DMS153 treated with DMSO at 0.1 percent for 48 hours (cell line): ENCODE results near the gene CACNA1G.

Source experiments
- DNase-seq: peaks from one replicate; lab custom pipeline; 2025; ENCODE audit not compliant: unreplicated experiment; lab: John Stamatoyannopoulos, UW

CACNA1G gene

GRCh38 chr17:50630524-50631194 is 70.1 kb downstream of the CACNA1G start:
- DNase-seq = peak; percentile 52

- DNase-seq = no peak
Measured at GRCh38 chr17:50631195-50631907, 70.8 kb downstream of the CACNA1G start.

- no peak for DNase-seq
Measured at GRCh38 chr17:50631908-50632571, 71.5 kb downstream of the CACNA1G start.

GRCh38 chr17:50632637-50633036 is 72.1 kb downstream of the CACNA1G start:
- DNase-seq = no peak

- no peak for DNase-seq
Measured at GRCh38 chr17:50633683-50634082, 73.2 kb downstream of the CACNA1G start.

- no peak for DNase-seq
Measured at GRCh38 chr17:50634224-50634914, 73.9 kb downstream of the CACNA1G start, which contains the start of gene ABCC3. ABCC3 (plus strand) TSS chr17:50634881; CDS start chr17:50634937, 56 bp downstream.

- DNase-seq = no peak
Measured at GRCh38 chr17:50634915-50635731, 74.6 kb downstream of the CACNA1G start.

- DNase-seq = no peak
Measured at GRCh38 chr17:50635732-50635981, 75.1 kb downstream of the CACNA1G start.

- no peak for DNase-seq
Measured at GRCh38 chr17:50635982-50636803, 75.7 kb downstream of the CACNA1G start.

GRCh38 chr17:50636804-50637195 is 76.3 kb downstream of the CACNA1G start:
- DNase-seq = no peak

- no peak for DNase-seq
Measured at GRCh38 chr17:50637829-50638605, 77.5 kb downstream of the CACNA1G start.

- no peak for DNase-seq
Measured at GRCh38 chr17:50638606-50638965, 78.1 kb downstream of the CACNA1G start.

GRCh38 chr17:50638966-50639713 is 78.6 kb downstream of the CACNA1G start:
- DNase-seq = peak; percentile 78

GRCh38 chr17:50640686-50641351 is 80.3 kb downstream of the CACNA1G start:
- no peak for DNase-seq

GRCh38 chr17:50641357-50641756 is 80.8 kb downstream of the CACNA1G start:
- DNase-seq = no peak

- no peak for DNase-seq
Measured at GRCh38 chr17:50642071-50642721, 81.7 kb downstream of the CACNA1G start.
